Neural cell (in vitro differentiated cells): ENCODE results near the gene CATSPERB. TPM values are rescaled to one million over a fixed set of nuclear protein-coding genes. Genes with fewer than 3 reads are reported as not detected.

Source experiments
- H2AFZ ChIP-seq: fragments of 200-600, 300-800 bp; sonication (generic), shearing (Covaris generic); 2 replicates; pipeline ENCODE4 v1.6.0; 2014; ENCODE audit warnings: low read depth, mild to moderate bottlenecking, antibody characterized with exemption, low read length, moderate library complexity
- H3F3A ChIP-seq: fragments of 200-600 bp; shearing (Covaris generic); 2 replicates; pipeline ENCODE4 v1.6.1; 2016; ENCODE audit warnings: mild to moderate bottlenecking, moderate library complexity, mixed read lengths, antibody characterized with exemption, low read length; ENCODE audit not compliant: insufficient read depth, poor library complexity, severe bottlenecking
- H3K27ac ChIP-seq: fragments of 200-600, 300-800 bp; sonication (generic), shearing (Covaris generic); 2 replicates; pipeline ENCODE4 v1.5.1; 2014; ENCODE audit warnings: mild to moderate bottlenecking, low read length, moderate library complexity
- H3K27me3 ChIP-seq: fragments of 300-800, 200-600 bp; sonication (generic), shearing (Covaris generic); 2 replicates; pipeline ENCODE4 v1.6.0; 2014; ENCODE audit warnings: mild to moderate bottlenecking, low read depth, low read length, moderate library complexity; ENCODE audit not compliant: insufficient read depth
- H3K36me3 ChIP-seq: fragments of 300-800, 200-600 bp; sonication (generic), shearing (Covaris generic); 2 replicates; pipeline ENCODE4 v1.5.1; 2014; ENCODE audit warnings: mild to moderate bottlenecking, antibody characterized with exemption, low read length, moderate library complexity; ENCODE audit not compliant: insufficient read depth
- H3K4me2 ChIP-seq: fragments of 300-800, 200-600 bp; sonication (generic), shearing (Covaris generic); 2 replicates; pipeline ENCODE4 v1.6.0; 2014; ENCODE audit warnings: mild to moderate bottlenecking, low read length
- H3K4me3 ChIP-seq: fragments of 300-800, 200-600 bp; sonication (generic), shearing (Covaris generic); 2 replicates; pipeline ENCODE4 v1.5.1; 2014; ENCODE audit warnings: mild to moderate bottlenecking, low read length, moderate library complexity
- H3K79me2 ChIP-seq: fragments of 200-600 bp; shearing (Covaris generic); replicated peaks from 2 replicates; pipeline ENCODE4 v1.6.0; 2014; ENCODE audit warnings: mild to moderate bottlenecking, low read length, moderate library complexity; ENCODE audit not compliant: insufficient read depth
- H3K9ac ChIP-seq: fragments of 300-800, 200-600 bp; sonication (generic), shearing (Covaris generic); 2 replicates; pipeline ENCODE4 v1.6.1; 2016; ENCODE audit warnings: mild to moderate bottlenecking, low read length, mixed read lengths
- H3K9me2 ChIP-seq: fragments of 200-600 bp; shearing (Covaris generic); 2 replicates; pipeline ENCODE4 v1.6.1; 2016; ENCODE audit warnings: mild to moderate bottlenecking, low read length, mixed read lengths; ENCODE audit not compliant: insufficient read depth
- H3K9me3 ChIP-seq: fragments of 200-600, 300-800 bp; sonication (generic), shearing (Covaris generic); 2 replicates; pipeline ENCODE4 v1.6.1; 2016; ENCODE audit warnings: mild to moderate bottlenecking, mixed run types, low read length, moderate library complexity, mixed read lengths
- H4K20me1 ChIP-seq: fragments of 200-600 bp; shearing (Covaris generic); 2 replicates; pipeline ENCODE4 v1.6.1; 2016; ENCODE audit warnings: mild to moderate bottlenecking, mixed run types; ENCODE audit not compliant: insufficient read depth
- CTCF ChIP-seq: fragments of 450-650 bp; IDR thresholded peaks from 2 replicates; pipeline ENCODE4 v1.5.1; 2014; ENCODE audit warnings: antibody characterized with exemption, mild to moderate bottlenecking, moderate library complexity; ENCODE audit not compliant: poor library complexity, severe bottlenecking
- EP300 ChIP-seq: fragments of 450-650 bp; conservative IDR thresholded peaks from 2 replicates; pipeline ENCODE4 v1.6.1; 2014; ENCODE audit warnings: antibody characterized with exemption, mild to moderate bottlenecking, moderate library complexity; ENCODE audit not compliant: poor library complexity, severe bottlenecking
- EZH2 ChIP-seq: fragments of 200-600, 300-800 bp; shearing (Covaris generic), sonication (generic); IDR thresholded peaks from 2 replicates; pipeline ENCODE4 v1.6.1; 2014; ENCODE audit warnings: antibody characterized with exemption, low read length, borderline replicate concordance, mild to moderate bottlenecking; ENCODE audit not compliant: insufficient read depth, poor library complexity, severe bottlenecking
- MXI1 ChIP-seq: fragments of 450-650 bp; conservative IDR thresholded peaks from 2 replicates; pipeline ENCODE4 v1.6.1; 2014; ENCODE audit warnings: antibody characterized with exemption, mild to moderate bottlenecking; ENCODE audit not compliant: poor library complexity, severe bottlenecking
- POLR2AphosphoS5 ChIP-seq: IDR thresholded peaks from 2 replicates; pipeline ENCODE4 v1.6.1; 2012
- RAD21 ChIP-seq: fragments of 450-650 bp; conservative IDR thresholded peaks from 2 replicates; pipeline ENCODE4 v1.6.1; 2014; ENCODE audit warnings: antibody characterized with exemption, mild to moderate bottlenecking, moderate library complexity
- REST ChIP-seq: IDR thresholded peaks from 2 replicates; pipeline ENCODE4 v1.6.1; 2012; ENCODE audit warnings: borderline replicate concordance
- SMC3 ChIP-seq: fragments of 450-650 bp; conservative IDR thresholded peaks from 2 replicates; pipeline ENCODE4 v1.6.1; 2014; ENCODE audit warnings: antibody characterized with exemption, mild to moderate bottlenecking, moderate library complexity; ENCODE audit not compliant: poor library complexity
- TAF1 ChIP-seq: IDR thresholded peaks from 2 replicates; pipeline ENCODE4 v1.6.1; 2012; ENCODE audit warnings: low read depth
- polyA plus RNA-seq: library from polyadenylated mRNA; depleted of rRNA; stranded (reverse); fragments of >200 nt; gene quantifications from 2 replicates; pipeline ENCODE4 v1.2.3, GENCODE V29; 2014

Gene CATSPERB
- polyA plus RNA-seq, 1 donor from 2014 or later = not detected

DNA sequence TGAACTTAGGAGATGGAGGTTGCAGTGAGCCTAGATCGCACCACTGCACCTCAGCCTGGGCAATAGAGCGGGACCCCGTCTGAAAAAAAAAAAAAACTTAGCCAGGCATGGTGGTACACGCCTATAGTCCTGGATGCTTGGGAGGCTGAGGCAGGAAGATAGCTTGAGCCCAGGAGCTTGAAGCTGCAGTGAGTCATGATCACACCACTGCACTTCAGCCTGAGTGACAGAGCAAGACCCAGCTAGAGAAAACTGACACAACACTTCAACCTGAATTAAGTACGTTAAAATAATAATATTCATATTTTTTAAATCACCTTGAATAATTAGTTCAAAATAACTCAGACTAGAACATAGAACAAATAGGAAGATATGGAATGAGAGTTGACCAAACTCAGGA lies 5.7 kb upstream of the CATSPERB start:
- Histone ChIP-seq H3K36me3 (no peaks in the 10 kb centered on the region), H3K4me2 (no peak overlapping the region), H3K9me3 (no peaks in the 10 kb centered on the region), H3K9ac (no peak overlapping the region), H3K79me2 (no peaks in the 10 kb centered on the region), H3K9me2 (no peaks in the 10 kb centered on the region), H3K27ac (no peak overlapping the region), H3F3A (no peaks in the 10 kb centered on the region), H3K27me3 (no peaks in the 10 kb centered on the region), H2AFZ (no peak overlapping the region), H3K4me3 (no peak overlapping the region), H4K20me1 (no peaks in the 10 kb centered on the region)
- no peak for TF ChIP-seq TAF1
- no peak for TF ChIP-seq EZH2
- TF ChIP-seq CTCF = no peak
- no peak for TF ChIP-seq POLR2AphosphoS5
- no peak for TF ChIP-seq REST
- TF ChIP-seq SMC3 = no peak
- no peak for TF ChIP-seq RAD21
- TF ChIP-seq EP300 = no peak
- TF ChIP-seq MXI1 = no peak

DNA sequence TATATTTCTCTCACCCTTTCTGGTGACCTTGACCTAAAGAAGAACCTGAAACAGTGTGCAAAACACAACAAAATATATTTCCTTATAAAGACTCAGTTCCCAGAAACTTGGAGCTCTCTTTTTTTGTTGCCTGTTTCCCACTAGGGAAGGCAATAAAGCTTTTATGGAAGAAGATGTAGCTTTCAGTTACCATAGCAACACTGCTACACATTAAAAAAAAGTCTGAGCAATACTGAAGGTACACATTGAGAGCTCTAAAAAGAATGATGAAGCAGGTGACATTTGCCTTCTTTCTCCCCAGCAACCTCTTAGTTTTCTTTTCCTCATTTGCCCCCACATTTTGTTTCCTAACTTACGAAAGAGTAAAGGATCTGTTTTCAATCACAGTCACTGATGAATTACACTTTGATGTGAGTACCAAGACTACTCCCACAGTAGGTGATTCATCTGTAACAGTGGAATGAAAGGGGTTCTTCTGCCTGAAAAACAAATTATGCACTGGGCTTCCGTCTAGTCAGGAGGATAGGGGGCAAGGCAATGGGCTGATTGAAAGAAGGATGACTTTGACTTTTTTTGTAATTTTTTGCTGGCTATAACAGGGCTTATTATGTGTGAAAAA lies 1.1 kb upstream of the CATSPERB start:
- peak; percentile 54 for TF ChIP-seq REST
- TF ChIP-seq SMC3 = peak; percentile 13
- TF ChIP-seq EZH2 = no peak
- no peak for TF ChIP-seq RAD21
- no peak for TF ChIP-seq POLR2AphosphoS5
- no peak for TF ChIP-seq CTCF
- peak; percentile 44 for TF ChIP-seq EP300

More for the DNA sequence above, 1.1 kb upstream of the CATSPERB start:
- H3K4me2 ChIP-seq = peak overlapping the region; percentile 25
- no peaks in the 10 kb centered on the region for H3K27me3 ChIP-seq
- no peaks in the 10 kb centered on the region for H4K20me1 ChIP-seq
- H2AFZ ChIP-seq = no peak overlapping the region
- H3K9me3 ChIP-seq = no peaks in the 10 kb centered on the region
- no peak overlapping the region for H3K4me3 ChIP-seq
- no peaks in the 10 kb centered on the region for H3K79me2 ChIP-seq
- no peaks in the 10 kb centered on the region for H3K9me2 ChIP-seq
- H3K27ac ChIP-seq = no peak overlapping the region
- no peaks in the 10 kb centered on the region for H3K36me3 ChIP-seq
- no peaks in the 10 kb centered on the region for H3F3A ChIP-seq
- H3K9ac ChIP-seq = no peak overlapping the region
